NCI-H1048 (cell line): ENCODE data around the gene TCHHL1.

Experiments
- DNase-seq: peaks from one replicate; lab custom pipeline; 2025; lab: John Stamatoyannopoulos, UW

The TCHHL1 gene

DNA sequence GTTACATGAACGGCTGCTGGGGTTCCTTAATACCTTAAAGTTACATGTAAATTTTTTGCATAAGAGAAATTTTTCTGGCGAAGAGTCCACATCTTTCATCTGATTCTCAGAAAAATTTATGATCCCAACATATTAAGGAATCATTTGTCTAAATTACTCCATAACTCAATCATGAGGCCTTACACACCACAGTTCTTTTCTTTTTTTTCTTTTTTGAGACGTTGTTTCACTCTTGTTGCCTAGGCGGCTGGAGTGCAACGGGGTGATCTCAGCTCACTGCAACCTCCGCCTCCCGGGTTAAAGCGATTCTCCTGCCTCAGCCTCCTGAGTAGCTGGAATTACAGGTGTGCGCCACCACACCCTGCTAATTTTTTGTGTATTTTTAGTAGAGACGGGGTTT is 50.0 kb downstream of the TCHHL1 start:
- no peak for DNase-seq

DNA sequence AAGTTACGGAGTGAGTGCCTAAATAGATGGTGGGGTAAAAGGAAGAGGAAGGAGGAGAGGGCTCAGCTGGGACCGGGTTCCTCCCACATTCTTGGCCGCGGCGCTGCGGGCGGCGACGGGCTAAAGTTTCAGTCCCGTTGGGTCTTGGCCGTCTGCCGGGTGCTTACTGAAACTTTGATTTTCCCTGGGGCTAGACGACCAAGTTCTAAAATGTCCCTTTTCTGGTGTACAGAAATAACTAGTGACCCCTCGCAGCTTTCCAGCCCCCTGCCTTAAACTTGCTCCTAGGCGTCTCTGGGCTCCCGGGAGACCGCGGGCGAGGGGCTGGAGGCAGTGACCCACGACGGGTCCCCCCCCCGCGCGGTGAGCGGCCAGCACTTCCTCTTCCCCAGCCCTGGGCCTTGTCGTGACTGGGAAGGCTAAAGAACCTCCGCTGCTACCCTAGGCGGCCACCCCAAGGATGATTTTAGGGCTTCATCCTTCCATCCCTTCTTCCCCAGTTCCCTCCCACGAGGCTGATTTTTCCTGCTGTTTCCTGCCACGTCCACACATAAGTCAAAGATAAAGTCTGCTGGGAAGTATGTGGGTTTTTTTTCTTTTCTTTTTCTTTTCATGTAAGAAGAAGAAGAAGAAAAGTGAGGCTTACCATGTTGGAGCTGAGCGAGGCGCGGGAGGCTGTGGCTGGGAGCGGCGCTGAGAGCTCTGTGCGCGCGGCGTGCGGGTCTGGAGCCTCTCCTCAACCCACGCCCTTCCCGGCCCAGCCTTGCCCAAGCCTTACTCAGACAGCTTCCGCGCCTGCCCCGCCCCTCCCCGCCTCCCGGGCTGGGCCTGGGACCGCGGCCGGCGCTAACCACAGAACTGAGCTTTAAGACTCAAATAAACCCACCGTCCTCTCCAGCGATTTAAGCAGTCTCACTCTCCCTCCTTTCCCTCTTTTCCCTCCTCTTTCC is 52.3 kb downstream of the TCHHL1 start, which contains the start of gene S100A11:
Gene S100A11, minus strand, starts transcription at position 738 of the 950 bp plus-strand sequence. Its CDS starts 89 bp downstream, at position 649.
- DNase-seq = no peak

DNA sequence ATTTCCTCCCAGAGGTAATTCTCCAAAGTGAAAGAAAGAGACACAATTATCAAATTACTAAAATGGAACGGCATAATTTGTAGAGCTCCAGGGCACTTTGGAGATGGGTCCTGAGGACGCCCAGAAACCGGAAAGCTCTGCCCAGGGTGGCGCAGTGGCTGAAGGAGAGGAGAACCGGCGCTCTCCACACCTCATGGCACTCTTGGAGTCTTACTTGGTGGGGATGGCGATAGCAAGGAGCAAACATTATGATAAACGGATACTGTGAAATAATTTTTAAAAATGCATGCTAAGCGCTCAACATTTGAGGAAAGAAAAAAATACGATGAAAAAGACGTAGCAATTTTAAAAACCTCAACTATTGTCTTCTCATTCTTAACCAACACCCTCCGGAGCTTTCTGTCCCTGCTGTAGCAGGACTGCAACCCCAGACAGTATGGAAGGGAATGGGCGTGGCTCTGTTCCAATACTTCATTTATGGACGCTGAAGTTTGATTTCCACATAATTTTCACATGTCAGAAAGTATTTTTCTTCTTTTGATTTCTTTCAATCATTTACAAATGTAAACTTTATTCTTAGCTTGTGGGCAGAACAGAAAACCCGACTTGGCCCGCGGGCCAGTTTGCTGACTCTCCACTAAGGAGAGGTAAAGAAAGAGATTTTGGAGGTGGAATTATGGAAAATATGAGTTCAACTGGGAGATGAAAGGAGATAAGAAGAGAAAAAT is 53.2 kb downstream of the TCHHL1 start:
- no peak for DNase-seq

DNA sequence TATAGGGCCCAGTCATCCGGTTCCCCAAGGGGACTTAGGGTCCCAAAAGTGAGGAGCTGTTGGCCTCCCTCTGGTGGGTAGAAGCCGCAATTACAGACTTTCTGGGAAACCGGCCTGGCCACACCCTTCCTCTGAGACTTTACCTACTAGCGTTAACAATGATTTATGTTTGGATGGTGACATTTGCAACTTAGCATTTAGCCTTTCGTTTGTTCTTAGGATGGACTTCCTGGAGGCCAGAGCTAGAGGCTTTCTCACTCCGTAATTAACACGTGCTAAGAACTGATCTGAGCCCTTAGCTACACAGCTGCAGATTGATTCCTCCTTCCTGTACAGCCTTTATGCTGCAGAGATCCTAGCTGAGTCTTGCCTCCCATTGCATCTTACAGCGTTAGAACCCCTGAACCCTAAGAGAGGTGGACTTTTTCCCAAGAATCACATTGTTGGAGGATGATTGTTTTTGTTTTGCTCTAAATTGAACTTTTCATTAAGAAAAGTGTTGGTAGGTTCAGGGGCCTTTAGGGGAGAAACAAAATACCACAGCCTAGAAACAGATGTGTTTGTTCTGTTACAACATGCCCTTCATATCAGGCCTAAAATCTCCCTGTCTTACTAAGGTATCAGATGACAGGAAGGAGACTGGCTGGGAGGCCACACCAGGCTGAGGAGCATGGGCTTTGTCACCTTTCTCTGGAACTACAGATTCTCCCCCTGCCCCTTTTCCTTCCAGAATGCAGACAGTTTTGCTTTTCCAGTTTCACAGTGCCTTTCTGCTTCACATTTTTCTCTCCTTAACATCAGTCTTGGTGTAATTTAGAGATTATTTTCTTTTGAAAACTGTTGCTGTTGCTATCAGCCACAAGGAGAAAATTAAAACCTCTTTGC is 54.0 kb downstream of the TCHHL1 start:
- no peak for DNase-seq

DNA sequence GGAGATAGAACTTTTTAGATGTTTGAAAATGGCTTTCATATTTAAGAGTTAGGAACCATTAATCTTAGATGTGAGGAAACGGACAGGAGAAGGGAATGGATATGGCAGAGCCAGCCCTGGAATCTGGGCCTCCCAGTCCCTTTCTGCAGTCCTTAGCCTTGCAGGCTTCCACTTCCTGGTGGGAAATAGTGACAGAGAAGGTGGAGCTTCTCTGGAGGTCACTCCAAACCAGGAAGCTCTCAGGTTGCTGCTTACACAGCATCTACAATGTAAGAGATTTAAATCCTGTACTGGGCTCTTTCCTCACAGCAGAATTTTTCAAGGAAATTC is 54.6 kb downstream of the TCHHL1 start:
- no peak for DNase-seq
